Left ventricle myocardium inferior (tissue), 1 donor: Measurements from ENCODE around the gene FKBP1B. TPM values are rescaled to one million over a fixed set of nuclear protein-coding genes. Genes with fewer than 3 reads are reported as not detected.
"Not testable (repeated sequence)": the region's sequence is repeated elsewhere in the genome, so short reads cannot be mapped to it uniquely, and the experiment has no call there.

Experiments
- DNase-seq: peaks from one replicate; pipeline ENCODE4 v3.0.0-alpha.2; 2020
- H3K27ac ChIP-seq: fragments of 200-600 bp; replicated peaks from 2 replicates; pipeline ENCODE4 v1.8.0; 2021
- H3K27me3 ChIP-seq: fragments of 200-600 bp; 2 replicates; pipeline ENCODE4 v1.8.0; 2021; ENCODE audit warnings: low read depth
- H3K36me3 ChIP-seq: fragments of 200-600 bp; 2 replicates; pipeline ENCODE4 v1.8.0; 2021
- H3K4me1 ChIP-seq: fragments of 200-600 bp; 2 replicates; pipeline ENCODE4 v1.8.0; 2021
- H3K4me3 ChIP-seq: fragments of 200-600 bp; 2 replicates; pipeline ENCODE4 v1.8.0; 2021; ENCODE audit warnings: mild to moderate bottlenecking, moderate library complexity
- H3K9me3 ChIP-seq: fragments of 200-600 bp; replicated peaks from 2 replicates; pipeline ENCODE4 v1.8.0; 2021
- intact Hi-C: fragments of 100-400 bp; cut with micrococcal nuclease; formaldehyde crosslinking; loops from one replicate; pipeline ENCODE4 v1.11.0; 2022
- total RNA-seq: library from RNA; stranded (reverse); fragmentation: NEBNext Ultra II Directional; extraction: Animal tissue kit (Norgen Biotek cat#: 25700); gene quantifications from one replicate; pipeline ENCODE4 v1.2.1, GENCODE V29; 2021
- TF ChIP-seq, protein P1 (sequence below): fragments of 200-600 bp; IDR thresholded peaks from 2 replicates; pipeline ENCODE4 v1.8.0; 2021; ENCODE audit warnings: antibody characterized with exemption, mild to moderate bottlenecking, borderline replicate concordance
- donor health status: DM: no; HTN: yes; CAD: no; lungs with severe emphysema.

Gene FKBP1B
- total RNA-seq, 1 donor from 2014 or later, result 2.1 TPM

DNA sequence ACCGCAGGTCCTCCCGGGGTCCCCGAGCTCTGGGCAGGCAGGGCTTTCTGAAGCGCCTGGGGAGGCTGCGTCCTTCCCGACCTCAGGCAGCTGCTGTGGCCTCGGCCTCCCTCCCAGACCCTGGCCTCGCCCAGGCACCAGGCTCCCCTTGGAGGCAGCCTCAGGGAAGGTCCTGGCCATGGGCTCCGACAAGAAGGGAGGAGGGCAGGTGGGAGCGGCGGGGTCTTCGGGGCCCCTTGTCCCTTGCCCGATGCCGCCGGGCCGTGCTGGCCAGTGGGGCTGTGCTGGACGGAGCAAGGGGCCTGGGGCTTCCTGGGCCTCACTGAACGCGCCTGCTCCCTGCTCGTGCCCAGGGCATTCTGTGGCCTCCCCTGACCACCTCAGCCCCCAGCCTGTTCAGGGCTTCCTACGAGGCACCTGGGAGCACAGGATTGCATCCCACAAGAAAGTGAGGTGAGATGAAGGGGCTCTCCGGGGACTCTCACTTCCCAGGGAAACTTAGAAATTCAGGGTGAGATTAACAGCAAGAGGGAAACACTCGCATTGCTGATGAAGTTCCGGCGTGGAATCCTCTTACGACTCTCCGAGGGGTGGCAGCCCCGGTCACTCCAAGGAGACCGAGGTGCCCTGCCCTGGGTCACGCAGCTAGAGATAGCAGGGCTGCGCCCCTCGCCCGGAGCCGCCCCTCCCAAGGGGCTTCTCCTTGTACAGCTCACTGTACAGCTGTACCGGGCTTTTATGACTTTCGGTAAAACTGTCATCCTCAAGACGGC is 38.9 kb upstream of the FKBP1B start:
- H3K9me3 ChIP-seq, result no peaks in the 10 kb centered on the region
- H3K4me3 ChIP-seq, result peak overlapping the region; percentile 63
- TF ChIP-seq, protein P1, sequence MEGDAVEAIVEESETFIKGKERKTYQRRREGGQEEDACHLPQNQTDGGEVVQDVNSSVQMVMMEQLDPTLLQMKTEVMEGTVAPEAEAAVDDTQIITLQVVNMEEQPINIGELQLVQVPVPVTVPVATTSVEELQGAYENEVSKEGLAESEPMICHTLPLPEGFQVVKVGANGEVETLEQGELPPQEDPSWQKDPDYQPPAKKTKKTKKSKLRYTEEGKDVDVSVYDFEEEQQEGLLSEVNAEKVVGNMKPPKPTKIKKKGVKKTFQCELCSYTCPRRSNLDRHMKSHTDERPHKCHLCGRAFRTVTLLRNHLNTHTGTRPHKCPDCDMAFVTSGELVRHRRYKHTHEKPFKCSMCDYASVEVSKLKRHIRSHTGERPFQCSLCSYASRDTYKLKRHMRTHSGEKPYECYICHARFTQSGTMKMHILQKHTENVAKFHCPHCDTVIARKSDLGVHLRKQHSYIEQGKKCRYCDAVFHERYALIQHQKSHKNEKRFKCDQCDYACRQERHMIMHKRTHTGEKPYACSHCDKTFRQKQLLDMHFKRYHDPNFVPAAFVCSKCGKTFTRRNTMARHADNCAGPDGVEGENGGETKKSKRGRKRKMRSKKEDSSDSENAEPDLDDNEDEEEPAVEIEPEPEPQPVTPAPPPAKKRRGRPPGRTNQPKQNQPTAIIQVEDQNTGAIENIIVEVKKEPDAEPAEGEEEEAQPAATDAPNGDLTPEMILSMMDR, result no peak
- no peak overlapping the region for H3K27ac ChIP-seq
- peaks cover 39% of the 10 kb centered on the region for H3K27me3 ChIP-seq
- intact Hi-C loops, result no loop called here
- no peak for DNase-seq
- peaks cover 15% of the 10 kb centered on the region for H3K4me1 ChIP-seq
- H3K36me3 ChIP-seq, result no peaks in the 10 kb centered on the region

DNA sequence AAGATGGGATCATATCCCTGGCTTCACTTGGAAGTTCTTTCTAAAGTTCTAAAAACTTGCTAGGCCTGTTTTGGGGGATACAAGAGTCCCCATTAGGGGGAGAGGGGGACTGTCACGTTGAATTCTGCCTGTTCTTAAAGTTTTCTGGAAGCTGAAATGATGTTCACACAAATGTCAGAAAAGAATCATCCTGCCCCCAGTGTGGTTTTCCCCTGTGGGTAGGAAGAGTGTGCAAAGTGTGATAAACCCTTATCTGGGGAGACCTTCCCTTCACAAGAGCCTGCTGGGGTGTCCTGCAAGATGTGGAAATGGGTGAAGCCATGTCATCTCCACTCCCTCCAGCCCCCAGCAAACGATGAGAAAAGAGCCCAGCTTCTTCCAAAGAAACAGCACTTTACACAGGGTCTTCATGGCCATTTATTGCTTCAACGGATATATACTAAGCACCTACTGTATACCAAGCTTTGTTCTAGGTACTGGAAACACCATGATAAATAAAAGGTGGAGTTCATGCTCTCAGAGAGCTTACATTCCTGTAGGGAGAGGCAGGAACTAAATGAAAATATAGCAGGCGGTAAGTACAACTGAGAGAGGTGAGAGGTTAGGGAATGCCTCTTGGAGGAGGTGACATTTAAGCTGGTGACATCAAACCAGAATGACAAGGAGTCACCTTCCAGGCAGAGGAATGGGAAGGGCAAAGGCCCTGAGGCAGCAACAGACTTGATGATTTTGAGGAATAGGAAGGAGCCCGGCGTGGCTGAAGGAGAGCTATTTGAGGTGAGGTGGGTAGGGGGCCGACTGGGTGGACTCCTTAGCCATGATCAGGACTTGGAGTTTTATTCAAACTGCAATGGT is 38.1 kb upstream of the FKBP1B start:
- TF ChIP-seq, protein P1, result no peak

DNA sequence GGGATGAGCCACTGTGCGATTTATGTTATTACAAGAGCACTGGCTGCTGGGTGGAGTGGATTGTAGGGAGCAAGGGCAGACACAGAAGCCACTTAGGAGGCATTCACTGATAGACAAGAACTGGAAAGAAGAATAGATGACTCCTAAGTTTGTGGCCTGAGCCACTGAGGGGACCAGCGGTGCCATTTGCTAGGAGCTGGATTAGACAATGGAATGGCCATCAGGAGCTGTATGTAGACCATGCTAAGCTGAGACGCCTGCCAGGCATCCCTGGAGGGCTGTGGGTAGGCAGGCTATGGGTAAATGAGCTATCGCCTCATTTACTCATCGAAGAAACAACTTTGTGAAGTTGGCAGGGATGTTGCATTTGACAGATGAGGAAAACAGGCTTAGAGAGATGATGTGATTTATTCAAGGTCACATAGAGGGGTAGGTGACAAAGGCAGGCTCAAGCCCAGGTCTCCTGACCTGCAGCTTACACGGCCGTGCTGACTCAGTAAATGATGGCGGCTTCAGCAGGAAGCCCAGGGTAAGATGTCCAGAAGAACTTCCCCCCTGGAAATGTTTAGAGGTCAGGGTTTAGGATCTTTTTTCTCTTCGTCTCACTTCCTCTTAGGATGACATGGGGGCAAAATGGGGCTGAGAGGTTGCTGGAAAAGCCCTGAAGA is 36.9 kb upstream of the FKBP1B start:
- no peaks in the 10 kb centered on the region for H3K36me3 ChIP-seq
- H3K4me3 ChIP-seq, result no peak overlapping the region
- intact Hi-C loops, result no loop called here
- no peak for DNase-seq
- H3K27me3 ChIP-seq, result peaks cover 39% of the 10 kb centered on the region
- H3K4me1 ChIP-seq, result peaks cover 15% of the 10 kb centered on the region
- no peak overlapping the region for H3K27ac ChIP-seq
- H3K9me3 ChIP-seq, result no peaks in the 10 kb centered on the region
- TF ChIP-seq, protein P1, result no peak

More for the DNA sequence above, 38.1 kb upstream of the FKBP1B start:
- Histone ChIP-seq H3K4me3 (no peak overlapping the region), H3K27me3 (peaks cover 39% of the 10 kb centered on the region), H3K9me3 (no peaks in the 10 kb centered on the region), H3K27ac (no peak overlapping the region), H3K36me3 (no peaks in the 10 kb centered on the region), H3K4me1 (peaks cover 15% of the 10 kb centered on the region)
- no peak for DNase-seq
- intact Hi-C loops, result no loop called here

DNA sequence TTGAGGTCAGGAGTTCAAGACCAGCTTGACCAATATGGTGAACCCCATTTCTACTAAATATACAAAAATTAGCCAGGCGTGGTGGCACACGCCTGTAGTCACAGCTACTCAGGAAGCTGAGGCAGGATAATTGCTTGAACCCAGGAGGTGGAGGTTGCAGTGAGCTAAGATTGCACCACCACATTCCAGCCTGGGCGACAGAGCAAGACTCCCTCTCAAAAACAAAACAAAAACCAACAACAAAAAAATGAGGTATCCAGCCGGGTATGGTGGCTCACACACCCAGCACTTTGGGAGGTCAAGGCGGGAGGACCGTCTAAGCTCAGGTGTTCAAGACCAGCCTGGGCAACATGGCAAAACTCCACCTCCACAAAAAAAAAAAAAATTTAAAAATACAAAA is 34.6 kb upstream of the FKBP1B start:
- H3K4me1 ChIP-seq, DNase-seq, H3K4me3 ChIP-seq, H3K27ac ChIP-seq, H3K9me3 ChIP-seq, H3K36me3 ChIP-seq, intact Hi-C loops: not testable (repeated sequence)
- H3K27me3 ChIP-seq, result peaks cover 29% of the 10 kb centered on the region

DNA sequence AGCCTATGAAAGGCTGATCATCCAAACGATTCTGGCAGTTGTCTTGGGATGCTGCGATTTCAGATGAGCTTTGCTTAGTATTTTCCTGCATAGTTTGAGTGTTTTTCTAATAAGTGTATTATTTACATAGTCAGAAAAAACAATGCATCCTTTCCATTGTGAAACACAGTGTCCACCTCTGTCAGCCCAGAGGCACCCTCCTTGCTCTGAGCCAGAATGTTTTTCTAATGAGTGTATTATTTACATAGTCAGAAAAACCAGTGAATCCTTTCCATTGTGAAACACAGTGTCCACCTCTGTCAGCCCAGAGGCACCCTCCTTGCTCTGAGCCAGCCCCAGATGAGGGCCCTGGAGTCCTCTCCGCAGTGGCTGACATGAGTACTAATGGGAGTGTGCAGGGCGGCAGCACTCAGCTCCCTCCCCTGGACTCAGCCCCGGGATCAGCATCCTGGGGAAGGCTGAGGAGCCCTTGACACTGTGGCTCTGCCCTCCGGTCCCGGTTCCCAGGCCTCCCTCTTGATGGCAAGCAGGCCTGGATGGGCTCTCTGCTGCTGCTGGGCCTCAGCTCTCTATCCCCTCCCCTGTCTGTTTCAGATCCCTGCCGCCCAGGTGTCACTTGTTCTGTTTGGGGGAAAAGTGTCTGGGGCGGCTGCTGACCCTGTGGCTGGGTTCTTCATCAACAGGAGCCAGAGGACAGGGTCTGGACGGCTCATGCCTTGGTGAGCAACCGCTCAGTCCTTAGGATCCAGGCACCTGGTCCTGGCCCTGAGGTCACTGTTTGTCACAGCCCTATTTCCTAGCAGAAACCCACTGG is 33.8 kb upstream of the FKBP1B start:
- intact Hi-C loops, result no loop called here
- Histone ChIP-seq H3K36me3 (no peaks in the 10 kb centered on the region), H3K27ac (no peak overlapping the region), H3K27me3 (peaks cover 20% of the 10 kb centered on the region), H3K4me1 (no peaks in the 10 kb centered on the region), H3K4me3 (no peak overlapping the region), H3K9me3 (no peaks in the 10 kb centered on the region)
- no peak for DNase-seq
- TF ChIP-seq, protein P1, result no peak
